Large intestine (tissue), 3 donors: ENCODE measurements around the gene NMNAT2. TPM values are rescaled to one million over a fixed set of nuclear protein-coding genes. Genes with fewer than 3 reads are reported as not detected.

Experiments
- DNase-seq, 2 donors: peaks; one replicate each; pipeline versions ENCODE4 v3.0.0 to v3.0.0-alpha.2; 2013
- H3K27ac ChIP-seq: one replicate; pipeline ENCODE4 v1.5.1; 2013; ENCODE audit warnings: low read length
- H3K27me3 ChIP-seq: 2 replicates; pipeline ENCODE4 v1.6.1; 2013; ENCODE audit warnings: low read length; ENCODE audit not compliant: control insufficient read depth, insufficient read depth
- H3K36me3 ChIP-seq: 2 replicates; pipeline ENCODE4 v1.6.1; 2013; ENCODE audit warnings: low read length; ENCODE audit not compliant: control insufficient read depth, insufficient read depth
- H3K4me1 ChIP-seq: one replicate; pipeline ENCODE4 v1.6.1; 2013; ENCODE audit warnings: low read length; ENCODE audit not compliant: control insufficient read depth, insufficient read depth
- H3K4me3 ChIP-seq: one replicate; pipeline ENCODE4 v1.5.1; 2013; ENCODE audit warnings: low read length
- H3K9me3 ChIP-seq: one replicate; pipeline ENCODE4 v1.6.1; 2013; ENCODE audit warnings: mild to moderate bottlenecking, low read depth, low read length, moderate library complexity; ENCODE audit not compliant: control insufficient read depth
- WGBS: methylation state at CpG from one replicate; pipeline ENCODE4 v1.1.5; 2013; ENCODE audit warnings: low lambda C conversion rate; ENCODE audit not compliant: insufficient coverage; 5-methylcytosine and 5-hydroxymethylcytosine counted together
- polyA plus RNA-seq: library from polyadenylated mRNA; unstranded; fragments of 120-200 nt; gene quantifications from one replicate; pipeline ENCODE4 v1.2.1, GENCODE V29; 2013

Gene NMNAT2
- polyA plus RNA-seq, 1 donor: 3.3 TPM

- no peak overlapping the region for H3K27ac ChIP-seq
- no peaks in the 10 kb centered on the region for H3K27me3 ChIP-seq
- no peaks in the 10 kb centered on the region for H3K4me1 ChIP-seq
- no peak for DNase-seq
- 60% methylated on average over 2 of the region's 4 CpGs for WGBS
- no peaks in the 10 kb centered on the region for H3K36me3 ChIP-seq
- H3K9me3 ChIP-seq: no peaks in the 10 kb centered on the region
- H3K4me3 ChIP-seq: no peak overlapping the region
Measured at GRCh38 chr1:183303323-183303645, 114.9 kb downstream of the NMNAT2 start.

GRCh38 chr1:183302452-183303322 lies 115.5 kb downstream of the NMNAT2 start:
- no peak for DNase-seq
- Histone ChIP-seq H3K4me1 (no peaks in the 10 kb centered on the region), H3K27me3 (no peaks in the 10 kb centered on the region), H3K4me3 (no peak overlapping the region), H3K27ac (no peak overlapping the region), H3K9me3 (no peaks in the 10 kb centered on the region), H3K36me3 (no peaks in the 10 kb centered on the region)
- WGBS: 100% methylated on average over 1 of the region's 5 CpGs

GRCh38 chr1:183301239-183301638 lies 116.9 kb downstream of the NMNAT2 start:
- no CpG with 5 or more reads among the region's 3 CpGs for WGBS
- Histone ChIP-seq H3K27ac (no peak overlapping the region), H3K27me3 (no peaks in the 10 kb centered on the region)

GRCh38 chr1:183300828-183301227 lies 117.4 kb downstream of the NMNAT2 start:
- Histone ChIP-seq H3K27me3 (no peaks in the 10 kb centered on the region), H3K36me3 (no peaks in the 10 kb centered on the region), H3K9me3 (no peaks in the 10 kb centered on the region), H3K4me3 (no peak overlapping the region), H3K4me1 (no peaks in the 10 kb centered on the region), H3K27ac (no peak overlapping the region)
- 80% methylated on average over 1 of the region's 1 CpG for WGBS
- DNase-seq: no peak

More at GRCh38 chr1:183301239-183301638, 116.9 kb downstream of the NMNAT2 start:
- Histone ChIP-seq H3K4me1 (no peaks in the 10 kb centered on the region), H3K4me3 (no peak overlapping the region), H3K36me3 (no peaks in the 10 kb centered on the region), H3K9me3 (no peaks in the 10 kb centered on the region)
- DNase-seq: no peak

GRCh38 chr1:183300395-183300794 lies 117.8 kb downstream of the NMNAT2 start:
- H3K4me3 ChIP-seq: no peak overlapping the region
- no peaks in the 10 kb centered on the region for H3K27me3 ChIP-seq
- DNase-seq: no peak
- no peaks in the 10 kb centered on the region for H3K9me3 ChIP-seq
- no peak overlapping the region for H3K27ac ChIP-seq
- no peaks in the 10 kb centered on the region for H3K4me1 ChIP-seq
- H3K36me3 ChIP-seq: no peaks in the 10 kb centered on the region

GRCh38 chr1:183296782-183297181 lies 121.4 kb downstream of the NMNAT2 start:
- Histone ChIP-seq H3K36me3 (no peaks in the 10 kb centered on the region), H3K4me1 (no peaks in the 10 kb centered on the region), H3K27ac (no peak overlapping the region), H3K9me3 (no peaks in the 10 kb centered on the region), H3K27me3 (no peaks in the 10 kb centered on the region), H3K4me3 (no peak overlapping the region)
- WGBS: no CpG with 5 or more reads among the region's 4 CpGs
- no peak for DNase-seq

- no CpG with 5 or more reads among the region's 5 CpGs for WGBS
- no peak for DNase-seq
- H3K9me3 ChIP-seq: no peaks in the 10 kb centered on the region
- H3K4me3 ChIP-seq: no peak overlapping the region
- H3K36me3 ChIP-seq: no peaks in the 10 kb centered on the region
- H3K27ac ChIP-seq: no peak overlapping the region
- no peaks in the 10 kb centered on the region for H3K4me1 ChIP-seq
- H3K27me3 ChIP-seq: no peaks in the 10 kb centered on the region
Measured at GRCh38 chr1:183295521-183295920, 122.7 kb downstream of the NMNAT2 start.

GRCh38 chr1:183293876-183294275 lies 124.3 kb downstream of the NMNAT2 start:
- Histone ChIP-seq H3K27me3 (no peaks in the 10 kb centered on the region), H3K9me3 (no peaks in the 10 kb centered on the region), H3K4me3 (no peak overlapping the region), H3K4me1 (no peaks in the 10 kb centered on the region), H3K27ac (no peak overlapping the region), H3K36me3 (no peaks in the 10 kb centered on the region)
- DNase-seq: no peak
- whole genome bisulfite sequencing: 100% methylated on average over 1 of the region's 1 CpG

GRCh38 chr1:183293241-183293640 lies 124.9 kb downstream of the NMNAT2 start:
- WGBS: no CpG with 5 or more reads among the region's 9 CpGs
- H3K27ac ChIP-seq: no peak overlapping the region
- no peaks in the 10 kb centered on the region for H3K9me3 ChIP-seq

GRCh38 chr1:183291802-183292514 lies 126.2 kb downstream of the NMNAT2 start:
- WGBS: 57% methylated on average over 3 of the region's 11 CpGs
- peak in 1 of 2 donors; percentile 25 for DNase-seq
- H3K4me3 ChIP-seq: no peak overlapping the region
- H3K4me1 ChIP-seq: peaks cover 3% of the 10 kb centered on the region
- no peak overlapping the region for H3K27ac ChIP-seq
- no peaks in the 10 kb centered on the region for H3K36me3 ChIP-seq
- H3K27me3 ChIP-seq: no peaks in the 10 kb centered on the region
- no peaks in the 10 kb centered on the region for H3K9me3 ChIP-seq

More at GRCh38 chr1:183293241-183293640, 124.9 kb downstream of the NMNAT2 start:
- no peaks in the 10 kb centered on the region for H3K4me1 ChIP-seq
- no peaks in the 10 kb centered on the region for H3K27me3 ChIP-seq
- H3K36me3 ChIP-seq: no peaks in the 10 kb centered on the region
- H3K4me3 ChIP-seq: no peak overlapping the region
- no peak for DNase-seq
